RPMI8226 (cell line): ENCODE data around the gene DYNLRB1.
A peak's percentile ranks its signal among the peaks of the same experiment; 100 is the strongest.

Experiments
- DNase-seq: peaks from one replicate; pipeline ENCODE4 v3.0.0-alpha.2; 2015

Gene DYNLRB1

DNA sequence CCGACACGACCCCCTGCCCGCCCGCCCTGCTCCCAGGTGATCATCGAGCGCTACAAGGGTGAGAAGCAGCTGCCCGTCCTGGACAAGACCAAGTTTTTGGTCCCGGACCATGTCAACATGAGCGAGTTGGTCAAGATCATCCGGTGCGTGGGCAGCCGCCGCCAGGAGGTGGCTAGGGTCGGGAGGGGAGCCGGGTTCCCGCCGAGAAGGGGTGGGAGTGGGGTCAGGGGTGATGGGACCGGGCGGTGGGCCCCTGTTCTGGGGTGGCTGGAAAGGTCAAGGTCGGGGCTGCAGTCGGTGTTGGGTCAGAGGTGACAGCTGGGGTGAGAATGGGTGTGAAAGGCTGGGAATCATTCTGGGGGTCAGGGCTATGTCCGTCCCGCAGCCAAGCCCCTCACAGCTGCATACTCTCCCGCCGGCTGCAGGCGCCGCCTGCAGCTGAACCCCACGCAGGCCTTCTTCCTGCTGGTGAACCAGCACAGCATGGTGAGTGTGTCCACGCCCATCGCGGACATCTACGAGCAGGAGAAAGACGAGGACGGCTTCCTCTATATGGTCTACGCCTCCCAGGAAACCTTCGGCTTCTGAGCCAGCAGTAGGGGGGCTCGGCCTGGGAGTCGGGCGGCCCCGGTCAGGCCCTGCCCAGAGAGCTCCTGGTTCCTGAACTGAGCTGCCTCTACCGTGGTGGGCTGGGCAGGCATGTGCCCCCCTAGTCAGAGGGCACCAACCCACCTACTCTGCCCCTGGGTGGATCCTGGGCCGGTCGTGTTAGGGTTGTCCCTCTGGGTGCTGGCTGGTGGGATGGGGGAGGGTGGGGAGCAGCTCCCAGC lies 43.3 kb downstream of the DYNLRB1 start:
- no peak for DNase-seq

DNA sequence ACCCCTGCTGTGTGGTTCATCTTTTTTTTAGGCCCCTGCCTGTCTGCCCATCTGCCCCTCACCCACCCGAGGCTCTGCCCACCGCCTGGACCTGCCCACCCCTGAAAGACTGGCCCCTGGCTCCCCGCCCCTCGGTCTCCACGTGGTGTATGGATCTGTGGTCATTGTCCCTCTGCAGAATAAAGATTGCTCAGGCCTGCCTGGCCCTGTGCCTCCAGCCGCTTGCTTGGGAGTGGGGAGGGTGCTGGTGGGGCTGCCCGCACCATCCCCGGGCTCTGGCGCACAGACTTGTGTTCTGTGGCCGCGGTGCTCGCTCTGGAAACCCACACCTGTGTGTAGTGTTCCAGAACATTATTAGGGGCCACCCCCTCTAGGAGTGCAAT lies 43.9 kb downstream of the DYNLRB1 start:
- DNase-seq: no peak

GRCh38 chr20:34560614-34561013 lies 44.4 kb downstream of the DYNLRB1 start:
- DNase-seq: no peak

DNA sequence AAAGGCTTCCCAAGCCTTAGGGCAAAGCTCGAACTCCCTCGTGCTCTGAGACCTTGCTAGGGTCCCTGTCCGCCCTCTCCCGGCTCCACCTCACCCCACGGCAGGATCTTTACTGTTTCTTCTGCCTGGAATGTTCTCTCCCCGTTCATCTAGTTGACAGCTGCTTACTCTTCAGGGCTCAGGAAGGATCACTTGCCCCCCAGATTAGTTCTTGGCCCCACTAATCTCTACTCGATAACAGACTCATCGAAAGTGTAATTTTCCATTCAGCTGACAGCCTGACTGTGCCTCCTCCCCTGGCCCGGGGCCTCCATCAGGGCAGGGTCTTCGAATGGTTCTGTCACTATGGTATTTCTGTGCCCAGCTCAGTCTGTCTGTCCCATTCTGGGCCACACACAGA lies 45.4 kb downstream of the DYNLRB1 start:
- no peak for DNase-seq

- DNase-seq: peak; percentile 31
Measured at GRCh38 chr20:34562641-34563040, 46.4 kb downstream of the DYNLRB1 start.

GRCh38 chr20:34564833-34565232 lies 48.6 kb downstream of the DYNLRB1 start:
- no peak for DNase-seq

DNA sequence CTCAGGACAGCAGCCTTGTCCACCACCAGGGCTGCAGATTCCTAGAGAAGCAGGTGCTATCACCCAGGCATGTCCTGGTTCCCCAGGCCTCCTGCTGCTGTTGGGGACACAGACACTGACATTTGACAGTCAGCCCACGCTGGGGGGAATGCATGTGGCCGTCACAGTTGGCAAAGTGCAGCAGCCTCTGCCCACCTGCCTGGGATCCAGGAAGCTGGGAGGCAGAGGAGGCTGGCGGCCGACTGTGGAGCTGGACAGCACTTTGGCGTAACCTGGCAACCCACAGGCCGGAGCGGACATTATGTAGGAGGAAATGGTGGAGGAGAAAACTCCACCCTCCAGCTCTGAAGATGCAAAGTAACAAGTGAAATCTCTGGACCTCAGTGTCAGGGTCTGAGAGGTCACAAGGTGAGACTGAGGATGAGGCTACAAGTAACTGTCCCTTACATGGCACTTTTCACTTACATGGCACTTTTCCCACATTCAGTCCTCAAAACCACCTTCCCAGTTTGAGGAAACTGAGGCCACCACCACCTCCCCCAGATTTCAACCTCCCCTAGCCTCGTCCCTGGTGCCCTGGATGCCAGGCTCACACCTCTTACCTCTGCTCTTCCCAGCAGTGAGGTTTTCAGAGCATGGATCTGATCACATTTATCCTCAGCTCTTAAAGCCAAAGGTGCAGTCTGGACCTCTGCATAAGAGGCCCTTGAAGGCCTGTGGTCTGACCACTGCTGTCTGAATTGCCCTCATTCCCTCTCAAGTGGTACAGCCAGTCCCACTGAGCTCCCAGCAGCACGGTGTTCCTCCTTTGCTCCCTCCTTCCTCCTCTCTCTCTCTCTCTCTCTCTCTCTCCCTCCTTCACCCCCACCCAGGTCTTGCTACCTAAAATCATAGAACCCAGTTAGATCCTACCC lies 51.0 kb downstream of the DYNLRB1 start:
- no peak for DNase-seq

- DNase-seq: no peak
Measured at GRCh38 chr20:34567892-34568865, 52.0 kb downstream of the DYNLRB1 start.

GRCh38 chr20:34569598-34569997 lies 53.4 kb downstream of the DYNLRB1 start:
- no peak for DNase-seq

DNA sequence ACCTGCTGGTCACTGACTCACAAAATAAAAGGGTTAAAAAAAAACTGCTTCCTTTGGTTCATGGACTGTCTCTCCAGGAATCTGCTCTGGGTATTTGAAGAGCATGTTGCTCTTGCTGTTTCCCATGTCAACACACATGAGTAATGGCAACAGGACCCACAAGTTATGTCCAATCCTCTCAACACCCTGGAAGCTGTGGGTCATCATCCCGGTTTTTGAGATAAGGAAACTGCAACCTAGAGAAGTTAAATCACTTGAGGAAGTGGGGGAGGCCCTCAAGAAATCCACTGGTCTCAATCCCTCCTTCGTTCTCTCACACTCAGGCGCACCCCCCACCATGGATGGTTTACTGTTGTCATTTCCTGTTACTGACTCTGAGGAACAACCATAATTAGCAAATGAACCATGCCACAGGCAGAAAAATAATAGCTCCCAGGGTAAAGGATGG lies 54.7 kb downstream of the DYNLRB1 start:
- no peak for DNase-seq

GRCh38 chr20:34571753-34572152 lies 55.5 kb downstream of the DYNLRB1 start:
- no peak for DNase-seq

- no peak for DNase-seq
Measured at GRCh38 chr20:34573541-34574300, 57.5 kb downstream of the DYNLRB1 start.

DNA sequence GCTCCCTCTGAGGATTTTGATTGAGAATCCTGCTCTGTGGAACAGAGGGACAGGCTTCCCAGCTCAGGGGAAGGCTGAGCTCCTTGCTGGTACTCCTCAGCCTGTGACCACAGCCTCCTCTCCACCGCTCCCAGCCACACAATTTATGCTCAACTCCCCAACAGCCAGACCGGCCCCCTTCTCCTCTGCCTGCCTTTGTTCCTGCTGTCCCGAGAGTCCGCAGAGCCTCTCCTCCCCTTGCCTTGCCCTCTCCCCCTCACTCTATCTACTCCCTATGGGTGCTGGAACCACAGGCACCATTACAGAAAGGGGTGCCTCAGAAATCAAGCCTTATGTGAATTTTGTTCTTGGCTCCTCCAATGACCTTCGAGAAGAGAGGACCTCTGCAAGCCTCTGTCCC lies 58.2 kb downstream of the DYNLRB1 start:
- DNase-seq: no peak

- DNase-seq: no peak
Measured at GRCh38 chr20:34574861-34575260, 58.6 kb downstream of the DYNLRB1 start.

DNA sequence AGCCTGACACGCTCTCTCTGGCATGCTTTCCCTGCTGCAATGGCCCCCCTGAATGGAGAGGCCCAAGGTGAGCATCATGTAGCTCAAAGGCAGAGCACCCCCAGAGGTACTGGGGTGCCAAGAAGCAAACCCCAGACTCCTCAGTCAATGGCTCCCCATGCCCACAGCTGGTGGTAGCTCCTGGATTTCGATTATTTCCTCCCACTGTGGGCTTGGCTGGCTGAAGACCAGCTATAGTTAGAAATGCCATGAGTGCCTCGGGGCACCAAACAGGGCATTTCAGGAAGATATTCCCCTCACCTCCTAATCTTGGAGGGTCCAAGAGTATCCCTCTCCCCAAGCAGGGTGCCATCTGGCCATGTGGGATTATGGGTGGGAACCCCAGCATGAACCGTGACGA lies 59.0 kb downstream of the DYNLRB1 start:
- DNase-seq: no peak

DNA sequence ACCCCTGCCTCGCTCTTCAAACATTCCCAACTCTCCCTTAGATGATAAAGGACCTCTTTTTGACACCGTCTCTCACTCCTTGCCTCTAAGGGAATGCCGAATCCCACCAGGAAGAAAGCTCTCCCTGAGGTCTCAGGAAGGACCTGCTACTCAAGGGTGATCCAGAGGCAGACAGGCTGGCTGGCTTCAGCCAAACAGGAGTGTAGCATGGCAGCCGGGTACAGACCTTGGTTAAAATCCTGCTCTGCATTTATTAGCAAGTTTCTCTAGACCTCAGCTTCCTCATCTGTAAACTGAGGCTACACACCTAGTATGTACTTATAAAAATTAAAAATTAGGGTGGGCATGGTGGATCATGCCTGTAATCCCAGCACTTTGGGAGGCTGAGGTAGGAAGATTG lies 59.5 kb downstream of the DYNLRB1 start:
- no peak for DNase-seq

DNA sequence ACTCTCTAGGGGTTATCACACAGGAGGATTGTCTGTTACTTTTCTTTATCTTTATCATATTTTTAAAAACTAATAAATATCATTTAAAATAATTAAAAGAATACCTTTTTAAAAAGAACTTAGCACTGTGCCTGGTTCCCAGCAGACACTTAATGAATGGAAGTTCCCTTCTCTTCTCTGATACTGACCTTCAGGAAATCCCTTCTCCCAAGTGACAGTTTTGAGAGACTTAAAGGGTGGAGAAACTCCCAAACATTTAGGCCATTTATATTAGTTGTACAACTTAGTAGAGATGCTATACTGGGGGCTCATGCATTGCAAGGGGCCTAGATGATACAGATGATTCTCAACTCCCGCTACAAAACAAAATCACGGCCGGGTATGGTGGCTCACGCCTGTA lies 60.8 kb downstream of the DYNLRB1 start:
- no peak for DNase-seq

GRCh38 chr20:34578025-34578424 lies 61.8 kb downstream of the DYNLRB1 start:
- no peak for DNase-seq

DNA sequence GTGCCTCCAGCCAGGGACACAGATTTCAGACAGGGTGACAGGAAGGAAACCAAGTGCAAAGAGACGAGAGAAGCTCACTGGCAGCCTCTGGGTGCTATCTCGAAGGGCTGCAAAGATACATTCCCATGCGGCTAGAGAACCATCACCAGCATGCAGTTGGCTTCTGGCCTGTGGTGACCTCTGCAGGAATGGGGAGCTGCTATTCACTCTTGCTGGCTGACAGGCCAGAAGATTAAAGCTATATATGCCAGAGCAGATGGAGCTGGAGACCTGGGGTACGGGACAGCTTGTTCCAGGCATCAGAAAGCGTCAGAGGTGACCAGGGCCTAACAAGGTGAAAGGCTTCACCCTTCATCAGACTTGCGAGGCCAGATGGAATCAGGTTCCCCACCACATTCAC lies 62.3 kb downstream of the DYNLRB1 start:
- no peak for DNase-seq

- DNase-seq: no peak
Measured at GRCh38 chr20:34579191-34579978, 63.2 kb downstream of the DYNLRB1 start.
